ENCODE measurements around the gene SPHK2.
A peak's percentile ranks its signal among the peaks of the same experiment; 100 is the strongest.

SPHK2 gene

DNA sequence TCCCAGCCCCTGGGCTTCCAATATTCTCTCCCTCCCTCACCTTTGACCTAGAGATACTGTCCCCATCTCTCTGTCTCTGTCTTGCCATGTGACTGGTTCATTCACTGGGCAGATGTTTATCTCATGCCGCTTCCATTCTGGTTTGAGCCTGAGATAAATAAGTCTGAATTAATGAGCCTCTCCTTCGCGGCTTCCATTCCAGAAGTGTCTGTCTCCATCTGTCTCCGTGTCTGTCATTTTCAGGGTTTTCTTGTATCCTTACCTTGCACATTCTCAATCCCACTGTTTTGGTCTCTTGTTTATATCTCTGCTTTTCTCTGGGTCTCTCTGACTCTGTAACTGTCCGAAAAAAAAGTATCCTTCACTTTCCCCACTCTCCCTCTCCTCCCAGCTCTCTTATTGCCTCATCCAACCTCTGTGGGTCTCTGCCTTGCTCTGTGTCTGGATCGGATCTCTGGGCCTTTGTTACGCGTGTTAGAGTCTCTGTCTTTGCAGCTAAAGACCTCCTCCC, 4.3 kb downstream of the SPHK2 start (continued):
- TF ChIP-seq, protein P1, sequence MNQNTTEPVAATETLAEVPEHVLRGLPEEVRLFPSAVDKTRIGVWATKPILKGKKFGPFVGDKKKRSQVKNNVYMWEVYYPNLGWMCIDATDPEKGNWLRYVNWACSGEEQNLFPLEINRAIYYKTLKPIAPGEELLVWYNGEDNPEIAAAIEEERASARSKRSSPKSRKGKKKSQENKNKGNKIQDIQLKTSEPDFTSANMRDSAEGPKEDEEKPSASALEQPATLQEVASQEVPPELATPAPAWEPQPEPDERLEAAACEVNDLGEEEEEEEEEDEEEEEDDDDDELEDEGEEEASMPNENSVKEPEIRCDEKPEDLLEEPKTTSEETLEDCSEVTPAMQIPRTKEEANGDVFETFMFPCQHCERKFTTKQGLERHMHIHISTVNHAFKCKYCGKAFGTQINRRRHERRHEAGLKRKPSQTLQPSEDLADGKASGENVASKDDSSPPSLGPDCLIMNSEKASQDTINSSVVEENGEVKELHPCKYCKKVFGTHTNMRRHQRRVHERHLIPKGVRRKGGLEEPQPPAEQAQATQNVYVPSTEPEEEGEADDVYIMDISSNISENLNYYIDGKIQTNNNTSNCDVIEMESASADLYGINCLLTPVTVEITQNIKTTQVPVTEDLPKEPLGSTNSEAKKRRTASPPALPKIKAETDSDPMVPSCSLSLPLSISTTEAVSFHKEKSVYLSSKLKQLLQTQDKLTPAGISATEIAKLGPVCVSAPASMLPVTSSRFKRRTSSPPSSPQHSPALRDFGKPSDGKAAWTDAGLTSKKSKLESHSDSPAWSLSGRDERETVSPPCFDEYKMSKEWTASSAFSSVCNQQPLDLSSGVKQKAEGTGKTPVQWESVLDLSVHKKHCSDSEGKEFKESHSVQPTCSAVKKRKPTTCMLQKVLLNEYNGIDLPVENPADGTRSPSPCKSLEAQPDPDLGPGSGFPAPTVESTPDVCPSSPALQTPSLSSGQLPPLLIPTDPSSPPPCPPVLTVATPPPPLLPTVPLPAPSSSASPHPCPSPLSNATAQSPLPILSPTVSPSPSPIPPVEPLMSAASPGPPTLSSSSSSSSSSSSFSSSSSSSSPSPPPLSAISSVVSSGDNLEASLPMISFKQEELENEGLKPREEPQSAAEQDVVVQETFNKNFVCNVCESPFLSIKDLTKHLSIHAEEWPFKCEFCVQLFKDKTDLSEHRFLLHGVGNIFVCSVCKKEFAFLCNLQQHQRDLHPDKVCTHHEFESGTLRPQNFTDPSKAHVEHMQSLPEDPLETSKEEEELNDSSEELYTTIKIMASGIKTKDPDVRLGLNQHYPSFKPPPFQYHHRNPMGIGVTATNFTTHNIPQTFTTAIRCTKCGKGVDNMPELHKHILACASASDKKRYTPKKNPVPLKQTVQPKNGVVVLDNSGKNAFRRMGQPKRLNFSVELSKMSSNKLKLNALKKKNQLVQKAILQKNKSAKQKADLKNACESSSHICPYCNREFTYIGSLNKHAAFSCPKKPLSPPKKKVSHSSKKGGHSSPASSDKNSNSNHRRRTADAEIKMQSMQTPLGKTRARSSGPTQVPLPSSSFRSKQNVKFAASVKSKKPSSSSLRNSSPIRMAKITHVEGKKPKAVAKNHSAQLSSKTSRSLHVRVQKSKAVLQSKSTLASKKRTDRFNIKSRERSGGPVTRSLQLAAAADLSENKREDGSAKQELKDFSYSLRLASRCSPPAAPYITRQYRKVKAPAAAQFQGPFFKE (tag by site-specific recombination; IDR thresholded peaks at IDR 0.05; ENCODE audit: borderline replicate concordance), result no peak
- no peak for TF ChIP-seq ZNF747 (tag by site-specific recombination; IDR thresholded peaks at IDR 0.05)
- TF ChIP-seq ZNF221 (tag by site-specific recombination; IDR thresholded peaks at IDR 0.05; ENCODE audit: borderline replicate concordance), result no peak
- TF ChIP-seq PRDM10 (tag by site-specific recombination; IDR thresholded peaks at IDR 0.05), result no peak
- no peak for TF ChIP-seq ZNF596 (tag by site-specific recombination; IDR thresholded peaks at IDR 0.05)
- no peak for TF ChIP-seq ZSCAN23 (tag by site-specific recombination; IDR thresholded peaks at IDR 0.05)
- peak; percentile 59 for TF ChIP-seq ZNF366 (tag by site-specific recombination; conservative IDR thresholded peaks at IDR 0.05)
- TF ChIP-seq PRDM6 (tag by site-specific recombination; IDR thresholded peaks at IDR 0.05), result no peak
- no peak for TF ChIP-seq ZNF433 (tag by site-specific recombination; IDR thresholded peaks at IDR 0.05; ENCODE audit: low read depth)
- TF ChIP-seq ZSCAN16 (tag by site-specific recombination; IDR thresholded peaks at IDR 0.05), result no peak
- no peak for TF ChIP-seq ZNF585B (tag by site-specific recombination; IDR thresholded peaks at IDR 0.05)

GRCh38 chr19:48624067-48624594, 4.8 kb downstream of the SPHK2 start:
- peak overlapping the region; percentile 51 for H3K4me3 ChIP-seq (ENCODE audit: low read depth, low read length)
- ChIA-PET CTCF (interaction anchor here (0.6 to 1.5 kb wide), 4 partner anchors 21 to 441 kb away, joined by 3 to 5 read pairs (median 4); partner anchors contain the start of gene CA11), POLR2A (interaction anchor here (0.5 to 3.3 kb wide), 9 partner anchors 8 to 159 kb away, joined by 3 to 28 read pairs (median 4); partner anchors contain the start of genes DBP and FAM83E)
- H3K27ac ChIP-seq (ENCODE audit: extremely low read depth, low read depth, low read length), result peak overlapping the region; percentile 51
- H3K4me1 ChIP-seq (ENCODE audit: control insufficient read depth, insufficient read depth, low read length), result peaks cover 10% of the 10 kb centered on the region
- H3K9me3 ChIP-seq (ENCODE audit: control insufficient read depth, insufficient read depth, low read depth, low read length), result no peaks in the 10 kb centered on the region
- H3K36me3 ChIP-seq (ENCODE audit: control insufficient read depth in 2 of 2, insufficient read depth in 1 of 2, low read length in 2 of 2), result peaks cover 0 to 20% of the 10 kb centered on the region in 2 experiments; a peak in 1 of 3 replicates
- TF ChIP-seq ZNF830 (tag by site-specific recombination; IDR thresholded peaks at IDR 0.05; ENCODE audit: low read depth) (no peak), ZNF302 (tag by site-specific recombination; IDR thresholded peaks at IDR 0.05; ENCODE audit: low read depth) (no peak), ZNF155 (tag by site-specific recombination; IDR thresholded peaks at IDR 0.05) (no peak), HOXD13 (CRISPR knock-in tag; IDR thresholded peaks at IDR 0.05; ENCODE audit: borderline replicate concordance) (no peak), ZBTB17 (tag by site-specific recombination; IDR thresholded peaks at IDR 0.05) (peak; percentile 72), ZNF416 (tag by site-specific recombination; IDR thresholded peaks at IDR 0.05) (no peak), ZNF561 (tag by site-specific recombination; IDR thresholded peaks at IDR 0.05; ENCODE audit: borderline replicate concordance) (0 out of 2 replicates have a peak, but pooled peaks have one; percentile 31)
- TF ChIP-seq, protein P1 (tag by site-specific recombination; IDR thresholded peaks at IDR 0.05; ENCODE audit: borderline replicate concordance), result no peak

Data from HEK293 (cell line).